Transverse colon (tissue), 4 donors: ENCODE results near the gene RPA1.

Experiments
- CTCF ChIP-seq, 5 experiments: fragments of 200-600 bp in 3 of 5; fragments of 450-650 bp in 2 of 5; sonication (generic) in 3 of 5; IDR thresholded peaks; 1 replicate in 2 of 5; 2 replicates in 3 of 5; pipeline ENCODE4 v1.5.1; 2016 to 2017; ENCODE audit warnings: antibody characterized with exemption in 5 of 5, inconsistent platforms in 3 of 5, mild to moderate bottlenecking in 2 of 5, moderate library complexity in 1 of 5
- EP300 ChIP-seq: sonication (generic); formaldehyde crosslinking; IDR thresholded peaks from one replicate; pipeline ENCODE4 v1.6.1; 2017; ENCODE audit warnings: antibody characterized with exemption, low read depth
- POLR2A ChIP-seq: fragments of 450-650 bp; IDR thresholded peaks from one replicate; pipeline ENCODE4 v1.6.1; 2016; ENCODE audit warnings: antibody characterized with exemption, mild to moderate bottlenecking, moderate library complexity
- POLR2AphosphoS5 ChIP-seq, 3 donors: sonication (generic); formaldehyde crosslinking; IDR thresholded peaks; one replicate each; pipeline ENCODE4 v1.6.1; 2016; ENCODE audit warnings: antibody characterized with exemption in 3 of 3

- TF ChIP-seq POLR2A (no peak), CTCF (IDR thresholded peaks at IDR 0.05) (no peak), POLR2AphosphoS5 (IDR thresholded peaks at IDR 0.05) (no peak), EP300 (no peak)
Observed at GRCh38 chr17:1907216-1907631, 77.4 kb downstream of the RPA1 start.
